DOHH2 (cell line): ENCODE results near the gene CREM.

Experiments
- EZH2phosphoT487 ChIP-seq: fragments of 200-600 bp; sonication (generic); IDR thresholded peaks from 2 replicates; pipeline ENCODE4 v1.6.1; 2017; ENCODE audit warnings: borderline replicate concordance, mild to moderate bottlenecking, antibody characterized with exemption, low read length, moderate library complexity, mixed read lengths
- TF ChIP-seq, protein P1 (sequence below): fragments of 200-600 bp; sonication (generic); IDR thresholded peaks from one replicate; pipeline ENCODE4 v1.5.1; 2014; ENCODE audit warnings: antibody characterized with exemption, mild to moderate bottlenecking, low read depth, low read length; ENCODE audit not compliant: poor library complexity, severe bottlenecking

DNA sequence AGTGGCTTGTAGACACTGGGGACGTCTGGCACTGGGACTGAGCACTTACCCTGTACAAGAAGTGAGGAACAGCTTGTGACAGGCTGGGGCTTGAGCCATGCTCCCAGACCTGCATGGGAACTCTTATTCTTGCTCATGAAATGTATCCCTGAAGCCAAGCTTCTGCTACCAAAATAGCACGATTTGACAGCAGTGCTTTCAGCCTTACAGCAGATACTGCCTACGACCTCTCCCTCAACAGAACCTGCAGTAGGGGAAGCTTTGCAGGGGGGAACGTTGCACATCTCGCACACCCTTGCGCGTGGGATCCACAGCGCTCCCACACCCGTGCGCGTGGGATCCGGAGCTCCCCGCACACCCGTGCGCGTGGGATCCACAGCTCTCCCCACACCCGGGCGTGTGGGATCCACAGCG is 88.0 kb downstream of the CREM start:
- TF ChIP-seq, protein P1, sequence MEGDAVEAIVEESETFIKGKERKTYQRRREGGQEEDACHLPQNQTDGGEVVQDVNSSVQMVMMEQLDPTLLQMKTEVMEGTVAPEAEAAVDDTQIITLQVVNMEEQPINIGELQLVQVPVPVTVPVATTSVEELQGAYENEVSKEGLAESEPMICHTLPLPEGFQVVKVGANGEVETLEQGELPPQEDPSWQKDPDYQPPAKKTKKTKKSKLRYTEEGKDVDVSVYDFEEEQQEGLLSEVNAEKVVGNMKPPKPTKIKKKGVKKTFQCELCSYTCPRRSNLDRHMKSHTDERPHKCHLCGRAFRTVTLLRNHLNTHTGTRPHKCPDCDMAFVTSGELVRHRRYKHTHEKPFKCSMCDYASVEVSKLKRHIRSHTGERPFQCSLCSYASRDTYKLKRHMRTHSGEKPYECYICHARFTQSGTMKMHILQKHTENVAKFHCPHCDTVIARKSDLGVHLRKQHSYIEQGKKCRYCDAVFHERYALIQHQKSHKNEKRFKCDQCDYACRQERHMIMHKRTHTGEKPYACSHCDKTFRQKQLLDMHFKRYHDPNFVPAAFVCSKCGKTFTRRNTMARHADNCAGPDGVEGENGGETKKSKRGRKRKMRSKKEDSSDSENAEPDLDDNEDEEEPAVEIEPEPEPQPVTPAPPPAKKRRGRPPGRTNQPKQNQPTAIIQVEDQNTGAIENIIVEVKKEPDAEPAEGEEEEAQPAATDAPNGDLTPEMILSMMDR = no peak
- TF ChIP-seq EZH2phosphoT487 = no peak
